H1 (cell line): ENCODE measurements around the gene UNC79. TPM values are rescaled to one million over a fixed set of nuclear protein-coding genes. Genes with fewer than 3 reads are reported as not detected.
A peak's percentile ranks its signal among the peaks of the same experiment; 100 is the strongest.

Source experiments
- CTCF ChIA-PET: fragments of 300-600 bp; sonication (Branson Sonifier 250); formaldehyde crosslinking; loops from one replicate; lab custom pipeline; 2021; ENCODE audit not compliant: partially characterized antibody; lab: Charles Lee
- POLR2A ChIA-PET: fragments of 300-600 bp; sonication (Branson Sonifier 250); formaldehyde crosslinking; loops from one replicate; lab custom pipeline; 2021; ENCODE audit warnings: inconsistent platforms; ENCODE audit not compliant: partially characterized antibody; lab: Charles Lee
- DNase-seq, 2 experiments: peaks; one replicate each; pipeline versions ENCODE4 v3.0.0 to v3.0.0-alpha.2; 2010 to 2022; ENCODE audit warnings: low spot score in 2 of 2, low read depth in 1 of 2, mixed read lengths in 1 of 2
- FAIRE-seq: peaks from 2 replicates; lab custom pipeline; 2011; peaks lifted over from hg19 to GRCh38; lab: Jason Lieb, UNC
- H2AFZ ChIP-seq: 2 replicates; pipeline ENCODE4 v1.8.1; 2012; ENCODE audit warnings: low read length, inconsistent platforms
- H2AK5ac ChIP-seq: 2 replicates; pipeline ENCODE4 v1.6.1; 2013; ENCODE audit warnings: low read depth, low read length
- H2BK120ac ChIP-seq: replicated peaks from 2 replicates; pipeline ENCODE3; 2013; ENCODE audit warnings: low read depth, low read length, inconsistent platforms
- H2BK12ac ChIP-seq: 2 replicates; pipeline ENCODE4 v1.6.1; 2013; ENCODE audit warnings: low read depth, low read length
- H2BK15ac ChIP-seq: 2 replicates; pipeline ENCODE4 v1.6.1; 2013; ENCODE audit warnings: low read length
- H2BK20ac ChIP-seq: 2 replicates; pipeline ENCODE4 v1.6.1; 2013; ENCODE audit warnings: low read length
- H2BK5ac ChIP-seq: 2 replicates; pipeline ENCODE4 v1.6.1; 2013; ENCODE audit warnings: low read depth, low read length
- H3K14ac ChIP-seq: 2 replicates; pipeline ENCODE4 v1.6.1; 2013; ENCODE audit warnings: inconsistent platforms; ENCODE audit not compliant: insufficient read length
- H3K18ac ChIP-seq: 2 replicates; pipeline ENCODE4 v1.6.1; 2013; ENCODE audit warnings: low read length; ENCODE audit errors: extremely low read depth
- H3K23ac ChIP-seq: 2 replicates; pipeline ENCODE4 v1.6.1; 2013; ENCODE audit warnings: inconsistent platforms; ENCODE audit not compliant: insufficient read length
- H3K23me2 ChIP-seq: 2 replicates; pipeline ENCODE4 v1.6.1; 2013; ENCODE audit warnings: low read depth, low read length
- H3K27ac ChIP-seq: 2 replicates; pipeline ENCODE4 v1.6.1; 2011; ENCODE audit warnings: low read depth, low read length, inconsistent platforms
- H3K27me3 ChIP-seq, 4 experiments: replicated peaks in 1 of 4; 1 replicate in 1 of 4; 2 replicates in 3 of 4; pipeline versions ENCODE4 v1.6.1 to v1.8.1; 2011 to 2013; ENCODE audit warnings: low read length in 3 of 4, mild to moderate bottlenecking in 3 of 4, inconsistent platforms in 2 of 4, mixed read lengths in 2 of 4, moderate library complexity in 1 of 4; ENCODE audit not compliant: control insufficient read depth in 3 of 4, insufficient read depth in 3 of 4; ENCODE audit errors: extremely low read depth in 1 of 4
- H3K36me3 ChIP-seq, 4 experiments: 2 replicates each; pipeline versions ENCODE4 v1.6.1 to v1.8.1; 2011 to 2013; ENCODE audit warnings: mild to moderate bottlenecking in 4 of 4, low read length in 3 of 4, moderate library complexity in 2 of 4, control low read depth in 1 of 4, inconsistent platforms in 1 of 4; ENCODE audit not compliant: insufficient read depth in 4 of 4, control insufficient read depth in 2 of 4
- H3K4ac ChIP-seq: replicated peaks from 2 replicates; pipeline ENCODE3; 2013; ENCODE audit warnings: low read length, low read depth, mixed read lengths, inconsistent platforms; ENCODE audit not compliant: insufficient read length
- H3K4me1 ChIP-seq, 4 experiments: replicated peaks in 1 of 4; 1 replicate in 1 of 4; 2 replicates in 3 of 4; pipeline versions ENCODE4 v1.6.1 to v1.8.1; 2011 to 2013; ENCODE audit warnings: low read length in 3 of 4, inconsistent platforms in 2 of 4, mixed read lengths in 1 of 4; ENCODE audit not compliant: insufficient read depth in 4 of 4, control insufficient read depth in 3 of 4
- H3K4me2 ChIP-seq, 2 experiments: 2 replicates each; pipeline versions ENCODE4 v1.6.1 to v1.8.1; 2011 to 2013; ENCODE audit warnings: low read depth in 2 of 2, low read length in 2 of 2, control low read depth in 1 of 2, inconsistent platforms in 1 of 2, mild to moderate bottlenecking in 1 of 2; ENCODE audit not compliant: insufficient read depth in 1 of 2
- H3K4me3 ChIP-seq, 4 experiments: fragments of 200-600, 300-600 bp in 1 of 4; sonication (generic), shearing (Covaris generic), sonication (Bioruptor Twin) in 1 of 4; 2 replicates each; pipeline versions ENCODE4 v1.5.1 to v1.8.1; 2011 to 2016; ENCODE audit warnings: low read length in 4 of 4, low read depth in 3 of 4, control low read depth in 2 of 4, inconsistent platforms in 2 of 4, mild to moderate bottlenecking in 2 of 4, mixed read lengths in 1 of 4, moderate library complexity in 1 of 4; ENCODE audit not compliant: insufficient read depth in 2 of 4; ENCODE audit errors: extremely low read depth in 1 of 4
- H3K56ac ChIP-seq: replicated peaks from 2 replicates; pipeline ENCODE3; 2013; ENCODE audit warnings: low read depth, mild to moderate bottlenecking, mixed read lengths, low read length, inconsistent platforms; ENCODE audit not compliant: insufficient read length
- H3K79me1 ChIP-seq: 2 replicates; pipeline ENCODE4 v1.6.1; 2013; ENCODE audit warnings: low read depth, low read length, control low read depth
- H3K79me2 ChIP-seq, 2 experiments: 2 replicates each; pipeline versions ENCODE4 v1.6.1 to v1.8.1; 2012 to 2013; ENCODE audit warnings: low read length in 2 of 2, mild to moderate bottlenecking in 2 of 2, inconsistent platforms in 1 of 2; ENCODE audit not compliant: insufficient read depth in 2 of 2, control insufficient read depth in 1 of 2
- H3K9ac ChIP-seq, 4 experiments: replicated peaks in 1 of 4; 1 replicate in 1 of 4; 2 replicates in 3 of 4; pipeline versions ENCODE4 v1.6.1 to v1.8.1; 2011 to 2013; ENCODE audit warnings: low read depth in 3 of 4, low read length in 3 of 4, control low read depth in 2 of 4, mild to moderate bottlenecking in 2 of 4, moderate library complexity in 2 of 4, inconsistent platforms in 1 of 4; ENCODE audit errors: extremely low read depth in 1 of 4
- H3K9me3 ChIP-seq, 2 experiments: 2 replicates each; pipeline versions ENCODE4 v1.6.1 to v1.8.1; 2012 to 2013; ENCODE audit warnings: mild to moderate bottlenecking in 2 of 2, moderate library complexity in 2 of 2, control low read depth in 1 of 2, inconsistent platforms in 1 of 2, low read depth in 1 of 2, low read length in 1 of 2, mixed read lengths in 1 of 2; ENCODE audit not compliant: insufficient read depth in 2 of 2
- H4K20me1 ChIP-seq, 2 experiments: replicated peaks in 1 of 2; 2 replicates each; pipeline versions ENCODE3 to v1.8.1; 2011 to 2013; ENCODE audit warnings: inconsistent platforms in 2 of 2, low read length in 2 of 2, mild to moderate bottlenecking in 1 of 2; ENCODE audit not compliant: insufficient read depth in 2 of 2, control insufficient read depth in 1 of 2
- H4K5ac ChIP-seq: 2 replicates; pipeline ENCODE4 v1.6.1; 2013; ENCODE audit warnings: low read length, low read depth, mixed read lengths, inconsistent platforms; ENCODE audit not compliant: insufficient read length
- H4K8ac ChIP-seq: 2 replicates; pipeline ENCODE4 v1.8.0; 2013; ENCODE audit warnings: mild to moderate bottlenecking, moderate library complexity, low read length, inconsistent platforms; ENCODE audit not compliant: insufficient read depth; ENCODE audit errors: extremely low read depth
- H4K91ac ChIP-seq: replicated peaks from 2 replicates; pipeline ENCODE3; 2013; ENCODE audit warnings: low read length, mixed read lengths, inconsistent platforms; ENCODE audit not compliant: insufficient read length
- BACH1 ChIP-seq: IDR thresholded peaks from 2 replicates; pipeline ENCODE4 v1.6.1; 2012; ENCODE audit warnings: low read length, improper control_type of control experiment
- PHF8 ChIP-seq: fragments of 200-600 bp; sonication (generic); conservative IDR thresholded peaks from 2 replicates; pipeline ENCODE4 v1.7.1; 2012; ENCODE audit warnings: low read depth, mild to moderate bottlenecking, inconsistent platforms, low read length, moderate library complexity
- TBP ChIP-seq: IDR thresholded peaks from 2 replicates; pipeline ENCODE4 v1.6.1; 2011; ENCODE audit warnings: low read depth, low read length, improper control_type of control experiment
- WGBS, 2 experiments: shearing (Covaris generic) in 1 of 2; methylation state at CpG; one replicate each; pipeline versions ENCODE4 v1.1.6 to v1.1.7; 2013 to 2015; ENCODE audit warnings: low lambda C conversion rate in 2 of 2, mixed read lengths in 2 of 2, inconsistent platforms in 1 of 2, low coverage in 1 of 2, missing lambda C conversion rate in 1 of 2; ENCODE audit not compliant: insufficient replicate concordance in 2 of 2, insufficient coverage in 1 of 2, insufficient read length in 1 of 2; ENCODE audit errors: extremely low coverage in 1 of 2, missing lambda C conversion rate in 1 of 2; 5-methylcytosine and 5-hydroxymethylcytosine counted together
- polyA plus RNA-seq, 7 experiments: library from polyadenylated mRNA; depleted of rRNA in 3 of 7; stranded (reverse) in 5 of 7; unstranded in 2 of 7; fragments of >200 nt in 5 of 7; fragments of 200-250 nt in 2 of 7; gene quantifications; 1 replicate in 5 of 7; 2 replicates in 1 of 7; 4 replicates in 1 of 7; pipeline versions ENCODE4 v1.2.1 to v1.2.3, GENCODE V29; 2011 to 2013; ENCODE audit warnings: missing spikeins in 2 of 7, mixed read lengths in 2 of 7
- total RNA-seq: library from RNA; stranded (reverse); fragmentation: NEBNext Ultra II Directional; extraction: Animal tissue kit (Norgen Biotek cat#: 25700); gene quantifications from 2 replicates; pipeline ENCODE4 v1.2.1, GENCODE V29; 2021

UNC79 gene
- total and polyA plus RNA-seq, 2 of the 8 experiments (the other 6 are each of a cell fraction or from before 2014, with no cell fraction given) = 1.8 to 2.3 TPM

- Histone ChIP-seq H2AFZ (no peak overlapping the region), H3K79me1 (no peaks in the 10 kb centered on the region), H2BK15ac (no peak overlapping the region), H3K27me3 (no peaks in the 10 kb centered on the region), H3K9me3 (no peaks in the 10 kb centered on the region), H3K23ac (no peak overlapping the region), H2AK5ac (no peak overlapping the region), H3K27ac (no peak overlapping the region), H2BK12ac (no peak overlapping the region), H3K4me2 (no peak overlapping the region), H4K5ac (no peak overlapping the region), H2BK20ac (no peak overlapping the region), H3K14ac (no peak overlapping the region), H3K36me3 (no peaks in the 10 kb centered on the region), H4K20me1 (no peaks in the 10 kb centered on the region), H4K8ac (no peak overlapping the region), H4K91ac (no peak overlapping the region), H3K23me2 (no peaks in the 10 kb centered on the region; the same call in 1 of the 2 replicates), H3K4ac (no peak overlapping the region), H3K56ac (no peak overlapping the region), H3K79me2 (no peaks in the 10 kb centered on the region), H3K4me3 (no peak overlapping the region), H3K4me1 (no peaks in the 10 kb centered on the region), H2BK120ac (no peak overlapping the region), H2BK5ac (no peak overlapping the region), H3K18ac (no peak overlapping the region), H3K9ac (no peak overlapping the region)
- no peak for DNase-seq
- TF ChIP-seq TBP (no peak), BACH1 (peak; percentile 54; the same call in 1 of the 2 replicates), PHF8 (no peak)
- no peak for FAIRE-seq
- 85% methylated on average over 1 of the region's 1 CpG; no CpG with 5 or more reads in 1 of the 2 experiments for WGBS, 2 experiments
- ChIA-PET CTCF (interaction anchor here (0.7 kb wide), 1 partner anchor 16 kb away, joined by 3 read pairs; no protein-coding TSS in a partner anchor), POLR2A (no interaction called here)
Observed at GRCh38 chr14:93458234-93458633, 27.5 kb downstream of the UNC79 start.
